ENCODE results near the gene ENKUR. TPM values are rescaled to one million over a fixed set of nuclear protein-coding genes. Genes with fewer than 3 reads are reported as not detected.

The ENKUR gene
- total RNA-seq, 2 donors from 2014 or later = 0.08 TPM; not detected in 1

- ATAC-seq = peak in 1 of 2 donors; percentile 41
- Mint-ChIP-seq H3K9me3 (peaks cover 0 to 4% of the 10 kb centered on the region in 2 donors), H3K36me3 (no peaks in the 10 kb centered on the region), H3K27ac (peak overlapping the region in 1 of 2 donors; percentile 34)
- no peak for DNase-seq (ENCODE audit: low spot score in 2 of 2)
These were observed 71.3 kb downstream of the ENKUR start for GRCh38 chr10:24944512-24945255.

DNA sequence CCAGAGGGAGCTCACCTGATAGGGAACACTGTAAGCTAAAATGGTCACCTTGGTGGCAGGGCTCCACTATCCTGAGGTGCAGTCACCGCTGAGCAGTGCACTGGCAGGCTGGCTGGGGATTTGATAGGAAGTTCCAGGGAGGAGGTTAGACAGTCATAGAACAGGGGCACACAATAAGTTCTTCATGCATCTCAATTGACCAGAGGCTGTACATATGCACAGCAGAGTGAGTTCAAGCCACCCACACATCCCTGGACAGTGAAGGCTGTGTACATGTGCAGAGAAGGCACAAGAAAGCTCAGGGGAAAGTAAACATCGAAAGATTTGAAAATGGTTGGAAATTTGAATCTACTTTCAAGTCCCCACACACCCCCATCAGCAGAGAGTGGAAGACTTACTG is 77.4 kb downstream of the ENKUR start:
- Mint-ChIP-seq H3K27ac (no peak overlapping the region), H3K9me3 (peaks cover 0 to 3% of the 10 kb centered on the region in 2 donors), H3K36me3 (no peaks in the 10 kb centered on the region)
- no peak for ATAC-seq
- no peak for DNase-seq (ENCODE audit: low spot score in 2 of 2)

DNA sequence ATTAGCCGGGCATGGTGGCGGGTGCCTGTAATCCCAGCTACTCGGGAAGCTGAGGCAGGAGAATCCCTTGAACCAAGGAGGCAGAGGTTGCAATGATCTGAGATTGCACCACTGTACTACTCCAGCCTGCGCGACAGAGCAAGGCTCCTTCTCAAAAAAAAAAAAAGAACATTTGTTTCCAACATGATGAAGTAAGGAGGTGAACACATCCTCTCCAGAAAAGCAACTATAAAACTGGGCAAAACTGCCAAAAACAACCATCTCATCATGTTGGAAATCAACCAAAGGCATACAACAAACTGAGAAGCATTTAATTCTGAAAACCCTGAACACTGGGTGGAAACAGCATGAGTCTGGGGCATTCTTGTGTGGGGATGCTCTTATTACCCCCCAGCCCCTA is 77.9 kb downstream of the ENKUR start:
- Mint-ChIP-seq H3K9me3 (peaks cover 0 to 3% of the 10 kb centered on the region in 2 donors), H3K36me3 (no peaks in the 10 kb centered on the region), H3K27ac (no peak overlapping the region)
- ATAC-seq (no peak), DNase-seq (ENCODE audit: low spot score in 2 of 2) (no peak)

DNA sequence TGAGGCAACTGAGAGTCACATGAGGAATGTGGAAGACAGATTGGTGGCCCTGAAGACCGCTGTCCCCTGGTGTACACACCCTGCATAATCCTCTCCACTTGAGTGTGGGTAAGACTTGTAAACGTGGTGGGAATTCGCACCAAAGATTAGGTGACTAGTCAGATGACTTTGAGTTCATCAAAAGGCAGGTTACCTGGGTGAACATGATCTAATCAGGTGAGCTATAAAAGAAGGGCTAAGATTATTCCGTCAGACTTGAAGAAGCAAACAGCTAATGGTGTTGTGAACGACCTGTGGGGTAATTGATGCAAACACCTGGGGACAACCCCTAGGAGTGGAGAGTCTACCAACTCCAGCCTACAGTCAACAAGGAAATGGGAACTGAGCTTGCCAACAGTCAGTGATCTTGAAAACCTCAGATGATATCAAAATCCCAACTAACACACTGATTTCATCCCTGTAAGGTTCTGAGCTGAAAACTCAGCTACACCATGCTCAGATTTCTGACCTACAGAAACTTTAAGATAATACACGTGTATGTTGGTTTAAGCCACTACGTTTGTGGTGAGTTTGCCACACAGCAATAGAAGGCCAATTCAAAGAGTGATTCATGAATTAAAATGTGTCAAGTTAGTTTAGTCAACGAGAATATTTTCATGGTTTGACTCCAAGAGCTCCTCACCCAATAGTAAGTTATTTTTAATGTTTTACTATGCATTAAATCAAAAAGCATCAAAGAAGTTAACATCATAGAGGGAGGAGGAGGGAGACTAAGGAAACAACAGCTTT is 80.3 kb downstream of the ENKUR start:
- Mint-ChIP-seq H3K9me3 (peaks cover 0 to 3% of the 10 kb centered on the region in 2 donors), H3K36me3 (no peaks in the 10 kb centered on the region), H3K27ac (no peak overlapping the region)
- ATAC-seq = peak; percentile 24 to 61
- DNase-seq (ENCODE audit: low spot score in 2 of 2) = no peak

Other genes with a start within 250 kb of the ENKUR start
- 1 to 10 TPM in 1 of 2 donors, under 1 TPM in 1; 0.70 to 1.1 TPM for gene PRTFDC1, start 63.6 kb downstream of the ENKUR start, total RNA-seq
- 1 to 10 TPM; 3.7 to 6.7 TPM for gene THNSL1, start 454 bp upstream of the ENKUR start, total RNA-seq
- gene GPR158, start 158.8 kb upstream of the ENKUR start, total RNA-seq = not detected